D721Med (cell line): ENCODE results near the gene ARID1B.

Experiments
- DNase-seq: peaks from one replicate; pipeline ENCODE4 v3.0.0; 2011; ENCODE audit warnings: low spot score; ENCODE audit not compliant: insufficient read length
- FAIRE-seq: peaks from 2 replicates; lab custom pipeline; 2011; peaks lifted over from hg19 to GRCh38; lab: Jason Lieb, UNC
- TF ChIP-seq, protein P1 (sequence below): IDR thresholded peaks from 2 replicates; pipeline ENCODE4 v1.5.1; 2012; ENCODE audit warnings: mild to moderate bottlenecking, control low read depth; ENCODE audit not compliant: insufficient read depth; ENCODE audit errors: missing control alignments

The ARID1B gene

DNA sequence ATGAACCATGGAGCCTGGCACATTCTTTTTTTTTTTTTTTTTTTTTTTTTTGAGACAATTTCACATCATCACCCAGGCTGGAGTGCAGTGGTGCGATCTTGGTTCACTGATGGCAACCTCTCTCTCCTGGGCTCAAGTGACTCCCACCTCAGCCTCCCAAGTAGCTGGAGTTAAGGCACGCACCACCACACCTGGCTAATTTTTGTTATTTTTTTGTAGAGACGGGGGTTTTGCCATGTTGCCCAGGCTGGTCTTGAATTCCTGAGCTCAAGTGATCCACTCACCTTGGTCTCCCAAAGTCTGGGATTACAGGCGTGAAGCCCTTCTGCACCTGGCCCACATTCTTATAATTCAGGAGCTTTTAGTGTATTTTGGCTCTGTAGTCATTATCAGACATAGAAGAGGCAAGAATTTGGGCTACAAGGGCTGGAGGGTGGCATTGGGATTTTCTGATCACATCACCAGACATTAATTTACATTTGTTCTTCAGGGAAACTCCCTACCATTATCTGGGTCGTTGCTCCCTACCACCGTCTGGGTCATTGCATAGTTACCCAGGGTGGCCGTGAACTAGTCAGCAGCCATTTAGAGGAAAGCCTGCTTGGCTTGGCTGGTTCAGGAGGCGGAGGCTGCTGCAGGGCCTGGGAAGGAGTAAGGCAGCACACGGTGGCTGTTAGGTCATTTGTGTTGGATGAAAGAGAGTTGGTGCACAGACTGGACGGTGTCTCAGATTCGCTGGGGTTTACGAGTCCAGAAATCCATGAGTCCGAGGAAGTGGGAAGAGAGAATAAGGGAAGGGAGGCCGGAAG is 17.6 kb downstream of the ARID1B start:
- FAIRE-seq, result no peak
- DNase-seq, result no peak
- TF ChIP-seq, protein P1, sequence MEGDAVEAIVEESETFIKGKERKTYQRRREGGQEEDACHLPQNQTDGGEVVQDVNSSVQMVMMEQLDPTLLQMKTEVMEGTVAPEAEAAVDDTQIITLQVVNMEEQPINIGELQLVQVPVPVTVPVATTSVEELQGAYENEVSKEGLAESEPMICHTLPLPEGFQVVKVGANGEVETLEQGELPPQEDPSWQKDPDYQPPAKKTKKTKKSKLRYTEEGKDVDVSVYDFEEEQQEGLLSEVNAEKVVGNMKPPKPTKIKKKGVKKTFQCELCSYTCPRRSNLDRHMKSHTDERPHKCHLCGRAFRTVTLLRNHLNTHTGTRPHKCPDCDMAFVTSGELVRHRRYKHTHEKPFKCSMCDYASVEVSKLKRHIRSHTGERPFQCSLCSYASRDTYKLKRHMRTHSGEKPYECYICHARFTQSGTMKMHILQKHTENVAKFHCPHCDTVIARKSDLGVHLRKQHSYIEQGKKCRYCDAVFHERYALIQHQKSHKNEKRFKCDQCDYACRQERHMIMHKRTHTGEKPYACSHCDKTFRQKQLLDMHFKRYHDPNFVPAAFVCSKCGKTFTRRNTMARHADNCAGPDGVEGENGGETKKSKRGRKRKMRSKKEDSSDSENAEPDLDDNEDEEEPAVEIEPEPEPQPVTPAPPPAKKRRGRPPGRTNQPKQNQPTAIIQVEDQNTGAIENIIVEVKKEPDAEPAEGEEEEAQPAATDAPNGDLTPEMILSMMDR, result no peak

DNA sequence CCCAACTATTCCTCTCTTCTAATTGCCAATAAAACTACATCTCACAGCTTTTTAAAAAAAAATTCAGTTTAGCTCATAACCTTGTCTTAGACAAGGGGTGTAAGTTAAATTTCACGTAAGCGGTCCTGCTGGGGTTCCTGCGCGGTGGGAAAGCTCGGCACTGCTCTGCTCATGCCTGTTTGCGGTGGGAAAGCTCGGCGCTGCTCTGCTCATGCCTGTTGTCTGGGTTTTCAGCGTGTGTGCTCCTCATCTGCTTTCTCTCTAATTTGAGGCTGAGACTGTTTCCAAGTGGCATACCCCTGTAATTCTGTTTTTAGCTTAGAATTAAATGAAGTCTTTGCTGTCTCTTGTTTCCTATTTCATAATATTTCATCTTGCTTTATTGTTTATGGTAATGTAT is 18.6 kb downstream of the ARID1B start:
- FAIRE-seq (no peak), DNase-seq (no peak)
- TF ChIP-seq, protein P1, result no peak

DNA sequence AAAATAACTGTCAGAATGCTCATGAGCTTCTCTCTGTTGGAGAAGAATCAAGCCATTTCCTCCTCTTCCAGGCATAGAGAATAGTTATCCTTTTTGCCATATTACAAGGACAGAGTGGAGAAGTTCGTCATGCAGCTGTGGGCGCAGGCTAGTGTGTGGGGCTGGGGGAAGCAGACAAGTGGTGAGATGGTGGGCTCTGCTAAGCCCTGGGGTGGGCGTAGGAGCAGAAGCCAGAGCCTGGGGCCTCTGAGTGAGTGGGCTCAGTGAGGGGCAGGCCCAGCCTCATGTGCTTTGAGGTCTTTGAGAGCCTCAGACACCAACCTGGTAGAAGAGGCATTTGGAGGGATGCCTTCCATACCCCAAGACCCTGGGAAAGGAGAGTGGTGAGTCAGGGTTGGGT is 19.4 kb downstream of the ARID1B start:
- DNase-seq, result no peak
- no peak for FAIRE-seq

DNA sequence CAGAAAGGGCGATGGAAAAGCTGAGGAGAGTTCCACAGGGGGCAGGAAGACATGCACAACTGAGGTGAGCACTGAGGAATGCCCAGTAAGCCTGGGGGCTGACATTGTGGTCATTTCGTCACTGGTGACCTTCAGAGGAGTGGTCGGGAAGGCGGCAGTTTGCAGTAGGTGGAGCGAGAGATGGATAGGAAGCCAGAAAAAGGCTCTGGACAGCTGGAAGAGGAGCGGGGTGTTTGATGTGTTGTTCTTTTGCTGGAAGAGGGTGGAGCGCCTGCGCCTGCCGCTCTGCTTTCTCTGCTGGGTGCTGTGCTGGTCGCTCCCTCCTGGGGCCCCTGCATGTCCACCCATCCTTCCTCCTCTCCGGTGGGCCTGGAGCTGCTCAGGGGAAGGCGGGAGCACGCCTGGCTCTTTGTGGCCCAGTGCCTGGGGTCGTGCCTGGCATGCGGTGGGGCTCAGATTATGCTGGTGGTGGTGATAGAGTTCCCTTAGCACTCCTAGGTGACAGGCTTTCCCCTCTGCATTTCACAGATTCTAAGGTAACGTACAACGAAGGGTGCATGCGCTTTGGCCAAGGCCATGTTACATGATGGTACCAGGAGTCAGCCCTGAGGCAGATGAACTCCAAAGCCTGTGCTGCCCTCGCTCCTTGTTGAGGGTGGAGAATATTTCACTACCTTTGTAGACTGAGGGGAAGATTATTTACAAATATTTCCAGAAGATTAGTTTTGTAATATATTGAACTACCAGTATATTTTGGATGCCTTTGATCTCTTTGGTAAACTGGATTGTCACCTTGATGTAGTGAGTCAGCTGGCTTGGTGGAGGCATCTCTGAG is 20.9 kb downstream of the ARID1B start:
- TF ChIP-seq, protein P1, result no peak
- FAIRE-seq (no peak), DNase-seq (no peak)

More for the DNA sequence above, 19.4 kb downstream of the ARID1B start:
- TF ChIP-seq, protein P1, result no peak

DNA sequence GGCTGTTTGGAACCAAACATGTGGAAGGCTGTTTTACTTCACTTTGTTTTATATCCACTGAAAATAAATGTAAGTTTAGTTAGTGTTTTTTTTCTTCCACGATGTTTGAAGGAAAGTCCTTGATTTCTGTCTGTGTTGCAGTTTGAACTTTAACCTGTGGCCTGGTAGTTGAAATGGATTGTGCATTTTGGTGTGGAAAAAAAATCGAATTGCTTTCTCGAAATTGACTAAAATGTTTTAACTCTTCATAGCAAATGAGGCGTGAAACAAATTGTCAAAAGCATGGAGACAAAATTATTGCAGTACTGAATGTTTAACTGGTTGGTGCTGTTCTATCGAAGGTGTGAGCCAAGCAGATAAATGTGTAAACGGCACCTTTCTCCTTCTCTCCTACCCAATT is 24.5 kb downstream of the ARID1B start:
- DNase-seq, result no peak
- no peak for FAIRE-seq
- TF ChIP-seq, protein P1, result no peak

DNA sequence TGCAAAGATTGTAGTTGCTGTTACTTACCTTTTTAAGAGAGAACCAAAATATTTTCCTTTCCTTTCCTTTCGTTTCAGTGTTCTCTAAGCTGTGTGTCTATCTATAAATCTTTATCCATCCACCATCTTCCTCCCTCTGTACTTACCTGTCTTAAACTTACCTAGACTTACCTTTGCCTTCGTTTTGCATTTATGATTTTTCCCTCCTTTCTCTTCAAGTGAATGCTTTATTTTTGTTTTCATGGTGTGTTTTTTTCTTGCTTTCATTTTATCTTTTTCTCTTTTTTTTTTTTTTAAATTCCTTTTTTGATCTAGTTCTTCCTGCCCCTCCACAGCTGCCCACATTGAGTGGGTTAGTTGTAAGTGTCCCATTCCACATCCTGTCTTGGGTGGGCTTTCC is 26.2 kb downstream of the ARID1B start:
- DNase-seq (no peak), FAIRE-seq (no peak)
- TF ChIP-seq, protein P1, result no peak

DNA sequence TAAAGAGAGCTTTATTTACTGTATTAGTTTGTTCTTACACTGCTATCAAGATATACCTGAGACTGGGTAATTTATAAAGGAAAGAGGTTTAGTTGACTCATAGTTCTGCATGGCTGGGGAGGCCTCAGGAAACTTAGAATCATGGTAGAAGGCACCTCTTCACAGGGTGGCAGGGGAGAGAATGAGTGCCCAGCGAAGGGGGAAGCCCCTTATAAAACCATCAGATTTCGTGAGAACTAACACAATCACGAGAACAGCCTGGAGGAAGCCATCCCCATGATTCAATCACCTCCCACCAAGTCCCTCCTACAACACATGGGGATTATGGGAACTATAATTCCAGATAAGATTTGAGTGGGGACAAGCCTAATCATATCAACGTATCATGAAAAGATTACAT is 27.2 kb downstream of the ARID1B start:
- TF ChIP-seq, protein P1, result no peak
- DNase-seq (no peak), FAIRE-seq (no peak)
